ENCODE data around the gene MON2. TPM values are rescaled to one million over a fixed set of nuclear protein-coding genes. Genes with fewer than 3 reads are reported as not detected.

MON2 gene
- total RNA-seq, 1 donor from 2014 or later = 21.3 TPM

- DNase-seq (ENCODE audit: low read depth) = no peak
- H3K27me3 ChIP-seq (ENCODE audit: control insufficient read depth, insufficient read depth, low read length) = no peaks in the 10 kb centered on the region
- TF ChIP-seq CTCF (IDR thresholded peaks at IDR 0.05; ENCODE audit: insufficient read depth, low read length, severe bottlenecking) = no peak
- peaks cover 1% of the 10 kb centered on the region for H3K36me3 ChIP-seq (ENCODE audit: control insufficient read depth, insufficient read depth, low read length)
- no peak for FAIRE-seq
- no peak overlapping the region for H3K4me3 ChIP-seq (ENCODE audit: low read depth, low read length)
These were observed 66.6 kb downstream of the MON2 start for GRCh38 chr12:62533087-62533754.

GRCh38 chr12:62533755-62534107 lies 67.1 kb downstream of the MON2 start:
- Histone ChIP-seq H3K4me3 (ENCODE audit: low read depth, low read length) (no peak overlapping the region), H3K36me3 (ENCODE audit: control insufficient read depth, insufficient read depth, low read length) (peaks cover 1% of the 10 kb centered on the region), H3K27me3 (ENCODE audit: control insufficient read depth, insufficient read depth, low read length) (no peaks in the 10 kb centered on the region)
- no peak for TF ChIP-seq CTCF (IDR thresholded peaks at IDR 0.05; ENCODE audit: insufficient read depth, low read length, severe bottlenecking)
- DNase-seq (ENCODE audit: low read depth) (no peak), FAIRE-seq (no peak)

GRCh38 chr12:62536546-62536945 lies 69.9 kb downstream of the MON2 start:
- DNase-seq (ENCODE audit: low read depth) (no peak), FAIRE-seq (no peak)
- no peak overlapping the region for H3K4me3 ChIP-seq (ENCODE audit: low read depth, low read length)
- no peak for TF ChIP-seq CTCF (IDR thresholded peaks at IDR 0.05; ENCODE audit: insufficient read depth, low read length, severe bottlenecking)
- H3K36me3 ChIP-seq (ENCODE audit: control insufficient read depth, insufficient read depth, low read length) = peaks cover 1% of the 10 kb centered on the region
- H3K27me3 ChIP-seq (ENCODE audit: control insufficient read depth, insufficient read depth, low read length) = no peaks in the 10 kb centered on the region

GRCh38 chr12:62537551-62537950 lies 70.9 kb downstream of the MON2 start:
- DNase-seq (ENCODE audit: low read depth) = peak; percentile 35
- no peak for TF ChIP-seq CTCF (IDR thresholded peaks at IDR 0.05; ENCODE audit: insufficient read depth, low read length, severe bottlenecking)
- no peak for FAIRE-seq
- Histone ChIP-seq H3K36me3 (ENCODE audit: control insufficient read depth, insufficient read depth, low read length) (peaks cover 1% of the 10 kb centered on the region), H3K4me3 (ENCODE audit: low read depth, low read length) (no peak overlapping the region), H3K27me3 (ENCODE audit: control insufficient read depth, insufficient read depth, low read length) (no peaks in the 10 kb centered on the region)

- no peak for TF ChIP-seq CTCF (IDR thresholded peaks at IDR 0.05; ENCODE audit: insufficient read depth, low read length, severe bottlenecking)
- FAIRE-seq (no peak), DNase-seq (ENCODE audit: low read depth) (no peak)
- no peaks in the 10 kb centered on the region for H3K27me3 ChIP-seq (ENCODE audit: control insufficient read depth, insufficient read depth, low read length)
- H3K4me3 ChIP-seq (ENCODE audit: low read depth, low read length) = no peak overlapping the region
- peaks cover 1% of the 10 kb centered on the region for H3K36me3 ChIP-seq (ENCODE audit: control insufficient read depth, insufficient read depth, low read length)
These were observed 73.7 kb downstream of the MON2 start for GRCh38 chr12:62540354-62540753.

GRCh38 chr12:62542814-62543213 lies 76.2 kb downstream of the MON2 start:
- FAIRE-seq (no peak), DNase-seq (ENCODE audit: low read depth) (no peak)
- Histone ChIP-seq H3K4me3 (ENCODE audit: low read depth, low read length) (no peak overlapping the region), H3K27me3 (ENCODE audit: control insufficient read depth, insufficient read depth, low read length) (no peaks in the 10 kb centered on the region), H3K36me3 (ENCODE audit: control insufficient read depth, insufficient read depth, low read length) (no peaks in the 10 kb centered on the region)
- no peak for TF ChIP-seq CTCF (IDR thresholded peaks at IDR 0.05; ENCODE audit: insufficient read depth, low read length, severe bottlenecking)
